Stimulated activated CD8-positive, alpha-beta memory T cell treated with anti-CD3 and anti-CD28 coated beads, Interleukin-12 subunit alpha, Interleukin-12 subunit beta, amount 100 ng/mL, for 24 hours (primary cell): ENCODE data around the gene ARL3.
"Not testable (repeated sequence)": the region's sequence is repeated elsewhere in the genome, so short reads cannot be mapped to it uniquely, and the experiment has no call there.

Experiments
- DNase-seq: peaks from one replicate; pipeline ENCODE4 v3.0.0-alpha.2; 2020; ENCODE audit errors: extremely low read depth

The ARL3 gene

DNA sequence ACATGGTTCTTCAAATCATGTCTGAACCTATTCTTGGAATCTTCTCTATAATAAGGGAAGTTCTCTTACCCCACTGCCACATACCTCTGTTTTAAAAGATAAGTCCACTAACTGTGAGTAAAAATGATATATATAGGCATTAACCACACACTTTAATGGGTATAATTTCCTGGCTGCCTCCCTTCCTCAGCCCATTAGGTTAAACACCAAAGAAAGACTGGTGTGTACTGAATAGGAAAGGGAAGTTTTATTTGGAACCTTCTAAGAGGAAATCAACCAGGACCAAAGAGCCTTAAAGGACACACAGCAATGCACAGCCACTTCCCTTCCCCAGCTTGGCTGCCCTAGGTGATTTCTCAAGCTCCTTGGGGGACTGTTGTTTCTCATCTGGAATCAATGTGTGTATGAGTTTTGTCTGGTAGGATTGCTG, 24.5 kb upstream of the ARL3 start:
- no peak for DNase-seq

DNA sequence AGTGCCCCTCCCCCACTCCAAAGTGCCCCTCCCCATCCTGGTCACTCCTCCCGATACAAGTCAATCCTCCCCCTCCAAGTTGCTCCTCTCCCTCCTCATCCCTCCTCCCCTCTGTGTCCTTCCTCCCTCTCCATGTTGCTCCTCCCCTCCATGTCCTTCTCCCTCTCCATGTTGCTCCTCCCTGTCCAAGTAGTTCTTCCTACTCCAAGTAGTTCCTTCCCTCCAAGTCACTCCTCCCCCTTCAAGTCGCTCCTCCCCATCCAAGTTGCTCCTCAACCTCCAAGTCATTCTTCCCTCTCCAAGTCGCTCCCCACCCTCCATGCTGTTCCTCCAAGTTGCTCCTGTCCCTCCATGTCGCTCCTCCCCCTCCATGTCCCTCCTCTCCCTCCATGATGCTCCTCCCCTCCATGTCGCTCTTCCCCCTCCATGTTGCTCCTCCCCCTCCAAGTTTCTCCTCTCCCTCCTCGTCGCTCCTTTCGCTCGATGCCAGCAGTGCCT, 20.9 kb upstream of the ARL3 start:
- no peak for DNase-seq

DNA sequence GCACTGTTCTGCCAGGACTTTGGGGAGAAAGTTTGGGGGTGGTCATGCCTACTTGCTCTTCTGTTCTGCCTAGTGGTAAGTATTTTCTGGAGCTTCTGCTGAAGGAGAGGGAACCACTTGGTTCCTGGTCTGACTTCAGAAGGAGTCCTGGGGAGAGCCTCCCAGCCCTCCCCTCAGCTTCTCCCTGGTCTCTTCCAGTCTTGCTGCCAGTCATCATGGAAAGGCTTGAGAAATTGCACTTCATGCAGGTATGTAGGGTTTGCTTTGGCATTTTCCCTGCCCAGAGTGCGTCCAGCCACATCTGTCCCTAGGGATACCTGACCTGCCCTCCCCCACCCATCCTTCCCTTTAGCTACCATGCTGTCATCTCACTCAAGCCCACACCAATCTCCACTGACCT, 18.5 kb upstream of the ARL3 start:
- DNase-seq, result no peak

GRCh38 chr10:102731222-102731800, 17.1 kb upstream of the ARL3 start:
- no peak for DNase-seq

DNA sequence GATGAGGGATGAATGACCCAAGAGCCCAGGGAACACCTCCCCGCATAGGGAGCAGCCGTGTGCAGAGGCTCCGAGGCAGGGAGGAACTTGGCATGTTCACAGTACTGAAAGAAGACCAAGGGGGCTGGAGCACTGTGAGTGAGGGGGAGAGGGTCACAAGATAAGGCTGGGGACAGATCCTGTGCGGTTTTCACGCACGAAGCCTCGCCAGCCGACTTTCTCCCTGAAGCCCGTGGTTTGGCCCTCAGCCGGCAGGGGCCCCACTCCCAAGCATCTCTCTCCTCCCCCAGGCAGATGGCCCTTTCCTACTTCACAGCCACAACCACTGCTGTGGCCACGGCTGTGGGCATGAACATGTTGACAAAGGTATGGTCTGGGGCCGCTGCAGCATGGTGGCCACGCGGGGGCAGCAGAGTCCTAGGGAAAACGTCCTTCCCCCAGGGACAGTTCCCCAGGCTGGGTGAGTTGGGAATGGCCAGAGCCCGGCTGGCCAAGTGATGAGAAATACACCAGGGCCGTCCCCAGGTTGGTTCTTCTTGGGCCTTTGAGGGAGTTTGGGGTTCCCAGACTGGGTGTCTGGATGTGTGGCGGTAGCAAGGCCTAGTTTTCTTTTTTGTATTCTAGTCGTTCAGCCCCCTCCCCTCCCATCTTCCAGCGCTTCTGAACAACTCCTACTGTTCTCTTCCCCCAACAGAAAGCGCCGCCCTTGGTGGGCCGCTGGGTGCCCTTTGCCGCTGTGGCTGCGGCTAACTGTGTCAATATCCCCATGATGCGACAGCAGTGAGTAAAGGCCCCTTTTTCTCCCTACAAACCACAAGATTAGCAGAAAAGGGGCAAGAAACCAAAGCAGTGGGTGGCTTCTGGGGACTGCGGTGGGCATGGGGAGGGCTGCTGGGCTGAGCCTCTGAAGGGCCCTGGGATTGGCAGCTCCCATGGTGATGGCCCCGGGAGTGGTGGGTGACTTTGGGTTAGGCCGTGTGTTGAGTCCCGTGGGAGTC, 15.1 kb upstream of the ARL3 start:
- DNase-seq, result peak; percentile 11

DNA sequence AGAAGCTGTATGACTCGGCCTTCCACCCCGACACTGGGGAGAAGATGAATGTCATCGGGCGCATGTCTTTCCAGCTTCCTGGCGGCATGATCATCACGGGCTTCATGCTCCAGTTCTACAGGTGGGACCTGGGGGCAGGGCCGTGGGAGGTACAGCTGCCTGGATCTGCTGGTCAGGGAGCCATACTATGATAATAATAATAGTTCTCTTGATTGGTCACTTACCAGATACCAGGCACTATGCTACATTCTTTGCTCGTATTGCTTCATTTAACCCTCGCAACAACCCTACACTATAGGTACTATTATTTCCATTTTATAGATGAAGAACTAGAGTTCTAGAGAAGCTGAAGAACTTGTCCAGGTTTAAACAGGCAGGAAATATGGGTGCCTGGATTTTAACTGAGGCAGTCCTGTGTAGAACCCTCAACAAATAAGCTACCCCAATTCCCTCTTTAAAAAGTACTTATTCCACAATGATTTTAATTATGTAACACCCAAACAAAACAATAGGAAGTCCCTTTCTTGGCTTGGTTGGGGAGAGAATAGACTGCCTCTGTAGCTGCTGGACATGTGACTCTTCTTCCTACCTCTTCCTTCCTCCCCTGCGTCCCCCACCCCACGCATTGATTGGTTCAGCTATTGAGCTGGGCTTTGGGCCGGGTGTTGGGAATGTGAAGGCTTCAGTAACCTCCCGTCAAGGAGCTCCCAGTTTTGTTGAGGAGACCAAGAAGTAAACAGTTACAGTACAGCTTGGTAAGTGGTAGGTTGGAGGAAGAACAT, 13.0 kb upstream of the ARL3 start:
- DNase-seq, result no peak

DNA sequence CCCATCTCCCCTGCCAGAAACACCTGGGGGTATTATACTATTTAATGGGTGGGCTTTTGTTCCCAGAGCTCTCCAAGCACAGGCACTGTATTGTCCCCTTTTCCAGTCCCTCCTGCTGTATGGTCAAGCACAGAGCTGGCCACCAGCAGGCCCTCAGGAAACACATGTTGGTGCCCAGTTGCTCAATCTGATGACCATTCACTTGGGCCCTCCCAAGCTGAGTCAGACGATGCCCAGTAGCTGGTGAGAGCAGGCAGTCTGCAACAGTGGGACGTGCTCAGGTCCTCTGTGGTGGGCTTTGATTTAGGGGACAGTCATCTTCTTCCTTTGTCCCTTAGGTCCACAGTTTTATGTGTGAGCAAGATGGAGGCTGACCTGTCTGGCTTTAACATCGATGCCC, 12.1 kb upstream of the ARL3 start:
- no peak for DNase-seq

DNA sequence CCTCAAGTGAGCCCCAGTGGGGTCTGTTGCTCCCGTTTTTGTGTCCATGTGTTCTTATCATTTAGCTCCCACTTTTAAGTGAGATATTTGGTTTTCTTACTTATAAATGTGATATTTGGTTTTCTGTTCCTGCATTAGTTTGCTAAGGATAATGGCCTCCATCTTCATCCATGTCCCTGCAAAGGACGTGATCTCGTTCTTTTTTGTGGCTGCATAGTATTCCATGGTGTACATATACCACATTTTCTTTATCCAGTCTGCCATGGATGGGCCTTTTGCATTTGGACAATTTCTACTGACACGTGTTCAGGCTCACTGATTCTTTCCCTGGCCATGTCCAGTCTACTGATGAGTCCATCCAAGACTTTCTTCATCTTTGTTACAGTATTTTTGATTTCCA, 9.8 kb upstream of the ARL3 start:
- no peak for DNase-seq

GRCh38 chr10:102721954-102722353, 7.8 kb upstream of the ARL3 start:
- no peak for DNase-seq

DNA sequence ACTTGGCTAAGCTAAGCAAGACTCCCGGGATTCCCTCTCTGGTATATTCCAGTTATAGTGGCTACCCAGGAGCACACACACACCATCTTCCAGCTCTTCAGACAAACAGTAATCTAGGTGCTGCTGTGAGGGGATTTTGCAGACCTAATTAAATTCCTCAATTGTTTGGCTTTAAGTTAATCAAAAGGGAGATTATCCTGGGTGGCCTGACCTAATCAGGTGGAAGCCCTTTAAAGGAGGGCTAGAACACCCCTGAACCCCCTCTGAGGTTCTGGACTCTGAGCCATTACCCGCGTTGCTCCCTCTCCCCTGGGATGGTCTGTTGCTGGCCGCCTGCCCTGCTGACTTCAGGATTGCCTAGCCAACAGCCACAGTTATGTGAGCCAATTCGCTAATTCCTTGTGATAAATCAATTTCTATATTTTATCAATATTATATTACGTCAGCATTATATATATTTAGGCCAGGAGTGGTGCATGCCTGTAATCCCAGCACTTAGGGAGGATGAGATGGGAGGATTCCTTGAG, 6.6 kb upstream of the ARL3 start:
- no peak for DNase-seq

DNA sequence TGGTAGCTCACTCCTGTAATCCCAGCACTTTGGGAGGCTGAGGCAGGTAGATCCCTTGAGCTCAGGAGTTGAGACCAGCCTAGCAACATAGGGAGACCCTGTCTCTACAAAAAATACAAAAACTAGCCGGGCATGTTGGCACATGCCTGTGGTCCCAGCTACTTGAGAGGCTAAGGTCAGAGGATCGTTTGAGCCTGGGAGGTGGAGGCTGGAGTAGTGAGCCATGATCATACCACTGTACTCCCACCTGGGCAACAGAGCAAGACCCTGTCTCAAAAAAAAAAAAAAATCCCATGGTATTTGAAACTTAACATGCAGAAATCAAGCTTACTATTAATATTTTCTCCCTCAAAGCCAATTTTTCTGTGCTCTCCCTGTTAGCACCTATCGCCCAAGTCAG, 6.1 kb upstream of the ARL3 start:
- DNase-seq, result no peak

GRCh38 chr10:102718220-102718619, 4.0 kb upstream of the ARL3 start:
- DNase-seq, result no peak

GRCh38 chr10:102716900-102717565, 2.8 kb upstream of the ARL3 start:
- DNase-seq, result not testable (repeated sequence)

DNA sequence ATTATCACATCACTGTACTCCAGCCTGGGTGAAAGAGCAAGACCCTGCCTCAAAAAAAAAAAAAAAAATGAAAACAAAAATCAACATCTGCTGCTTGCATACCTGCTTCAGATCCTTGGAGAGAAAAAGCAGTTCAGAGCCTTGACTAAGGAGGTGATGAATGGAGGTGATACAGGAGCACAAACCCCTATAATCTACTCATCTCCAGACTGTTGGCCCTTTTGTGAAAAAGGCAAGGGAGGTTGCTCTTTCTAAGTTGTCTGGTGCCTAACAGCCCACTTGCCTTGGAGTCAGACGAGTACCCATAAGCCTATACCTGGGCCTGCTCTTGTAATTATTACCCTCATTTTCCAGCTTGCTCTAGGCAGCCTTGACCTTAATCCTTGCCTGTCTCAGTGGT, 1.7 kb upstream of the ARL3 start:
- no peak for DNase-seq

DNA sequence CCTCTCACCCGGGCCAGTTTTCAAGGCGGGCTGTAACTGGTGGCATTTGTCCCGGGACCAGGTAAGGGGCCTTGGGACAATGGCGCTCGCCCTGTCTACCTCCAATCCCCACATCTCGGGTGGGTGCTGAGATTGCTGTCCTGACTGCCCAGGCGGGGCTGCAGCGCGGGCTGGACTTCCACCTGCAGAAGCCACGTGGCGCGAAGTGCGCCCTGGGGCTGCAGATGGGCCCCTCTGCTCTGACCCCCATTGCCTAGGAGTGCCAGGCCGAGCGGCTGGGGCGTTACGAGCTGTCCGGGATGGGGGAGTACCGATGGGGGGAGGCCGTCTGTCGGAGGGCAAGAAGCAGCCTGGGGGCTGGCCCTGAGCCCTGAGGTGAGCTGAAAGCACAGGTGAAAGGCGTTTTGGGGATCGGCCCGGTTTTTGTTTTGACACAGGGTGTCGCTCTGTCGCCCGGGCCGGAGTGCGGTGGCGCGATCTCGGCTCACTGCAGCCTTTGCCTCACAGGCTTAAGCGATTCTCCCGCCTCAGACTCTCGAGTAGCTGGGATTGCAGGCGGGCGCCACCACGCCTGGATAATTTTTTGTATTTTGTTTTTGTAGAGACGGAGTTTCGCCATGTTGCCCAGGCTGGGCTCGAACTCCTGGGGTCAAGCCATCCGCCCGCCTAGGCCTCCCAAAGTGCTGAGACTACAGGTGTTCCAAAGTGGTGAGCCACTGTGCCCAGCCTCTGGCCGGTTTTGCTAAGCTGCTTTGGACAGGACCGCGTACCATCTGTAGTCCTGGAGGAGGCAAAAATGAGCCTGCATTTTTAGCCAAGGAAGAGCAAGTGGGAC, 641 bp upstream of the ARL3 start, which contains the start of gene SFXN2:
SFXN2 (plus strand) TSS at position 16 of the 835 bp plus-strand sequence. CDS start 12,001 bp downstream, outside the sequence.
- no peak for DNase-seq

DNA sequence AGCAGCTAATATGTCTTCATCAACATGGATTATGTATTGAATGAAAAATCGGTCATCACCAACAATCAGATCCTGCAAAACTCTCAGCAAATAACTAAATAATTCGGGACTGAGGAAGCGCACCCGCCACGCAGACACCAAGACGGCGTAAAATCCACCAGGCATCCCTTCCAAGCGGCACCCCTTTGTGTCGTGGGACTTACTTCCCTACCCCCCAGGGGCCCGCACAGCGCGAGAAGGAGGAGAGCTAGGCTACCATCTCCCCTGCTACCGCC, 721 bp downstream of the ARL3 start:
- no peak for DNase-seq

DNA sequence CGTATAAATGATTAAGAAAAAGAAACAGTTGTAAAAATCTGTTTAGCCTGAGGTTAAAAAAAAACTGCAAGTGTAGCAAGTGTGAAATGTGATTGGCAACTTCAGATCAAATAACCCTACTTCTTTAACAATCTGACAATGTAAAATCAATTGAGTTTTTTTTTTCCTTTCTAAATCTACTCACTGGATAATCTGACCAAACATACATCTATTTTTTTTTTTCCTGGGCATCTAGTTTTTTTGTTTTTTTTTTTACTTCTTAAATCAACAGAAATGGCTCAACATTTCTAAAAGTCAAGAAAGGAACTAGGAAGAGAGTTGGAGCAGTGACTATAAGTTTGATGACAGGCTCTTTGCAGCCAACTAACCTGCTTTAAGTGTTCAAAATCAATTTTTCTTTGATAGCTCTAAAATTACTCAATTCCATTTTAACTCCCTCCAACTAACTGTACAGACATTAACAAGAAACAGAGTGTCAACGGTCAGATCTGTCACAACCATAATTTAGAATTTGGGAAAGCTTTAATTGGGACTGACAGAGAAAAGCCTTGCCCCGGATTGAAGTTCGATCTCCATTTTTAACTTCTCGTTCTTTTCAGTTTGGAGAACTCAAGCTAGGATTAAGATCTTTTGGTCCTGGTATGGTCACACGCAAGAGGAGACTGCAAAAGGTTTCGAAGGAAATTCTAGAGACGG, 1.2 kb downstream of the ARL3 start:
- no peak for DNase-seq

DNA sequence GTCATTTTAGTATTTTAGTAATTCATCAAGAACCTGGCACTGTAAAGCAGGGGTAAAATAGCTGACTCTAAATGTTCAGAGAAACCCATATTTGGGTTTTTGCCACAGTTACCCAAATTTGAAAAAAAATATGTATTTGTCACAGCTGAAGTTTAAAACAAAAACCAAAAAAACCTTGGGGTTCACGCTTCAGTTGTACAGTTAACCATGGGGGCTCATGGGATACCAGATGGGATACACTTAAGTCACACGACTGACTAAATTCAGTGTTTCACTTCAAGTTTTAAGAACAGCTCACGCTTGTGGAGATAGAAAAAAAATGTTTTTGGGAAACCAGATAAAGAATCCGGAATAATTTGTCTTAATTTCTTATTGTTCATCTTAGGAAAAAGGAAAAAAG, 2.1 kb downstream of the ARL3 start:
- no peak for DNase-seq

GRCh38 chr10:102710609-102711008, 3.6 kb downstream of the ARL3 start:
- no peak for DNase-seq

DNA sequence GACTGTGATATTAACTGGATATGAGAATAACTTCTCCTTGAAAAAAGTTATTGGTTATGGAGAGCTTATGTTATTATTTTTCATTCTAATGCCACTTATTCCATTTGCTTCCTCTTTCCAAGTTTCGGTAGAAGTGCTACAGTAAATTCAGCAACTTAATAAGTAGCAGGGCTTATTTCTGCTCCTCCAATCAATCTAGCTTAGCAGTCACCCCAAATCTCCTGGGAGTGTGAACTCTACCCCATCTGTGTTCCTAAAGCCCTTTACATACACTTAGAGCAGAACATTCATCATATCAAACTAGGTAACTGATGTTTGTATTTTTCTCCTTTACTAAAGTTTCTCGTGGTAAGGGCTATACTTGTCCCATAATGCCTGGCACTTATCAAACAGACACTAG, 8.7 kb downstream of the ARL3 start:
- DNase-seq, result no peak
